PFSK-1 (cell line): ENCODE data around the gene COL13A1.

Experiments
- FOXP2 ChIP-seq: optimal IDR thresholded peaks from 2 replicates; pipeline ENCODE3; 2011; ENCODE audit warnings: borderline replicate concordance, control low read depth, inconsistent platforms; ENCODE audit not compliant: insufficient read depth; ENCODE audit errors: extremely low read length, extremely low read depth
- POLR2AphosphoS5 ChIP-seq: IDR thresholded peaks from 2 replicates; pipeline ENCODE4 v1.6.1; 2012; ENCODE audit warnings: low read depth, mild to moderate bottlenecking, control low read depth, low read length, moderate library complexity
- SIN3A ChIP-seq: IDR thresholded peaks from 2 replicates; pipeline ENCODE4 v1.6.1; 2012; ENCODE audit warnings: mild to moderate bottlenecking, low read length, moderate library complexity, borderline replicate concordance; ENCODE audit not compliant: insufficient read depth
- TAF1 ChIP-seq: IDR thresholded peaks from 2 replicates; pipeline ENCODE4 v1.6.1; 2012; ENCODE audit warnings: low read length, control low read depth, borderline replicate concordance; ENCODE audit not compliant: insufficient read depth
- TF ChIP-seq, protein P1 (sequence below), 2 experiments: IDR thresholded peaks; 2 replicates each; pipeline versions ENCODE4 v1.6.1 to v1.8.0; 2011 to 2012; ENCODE audit warnings: low read depth in 2 of 2, low read length in 2 of 2, control low read depth in 1 of 2, inconsistent platforms in 1 of 2, mild to moderate bottlenecking in 1 of 2, moderate library complexity in 1 of 2; ENCODE audit not compliant: insufficient read depth in 1 of 2

The COL13A1 gene

GRCh38 chr10:69913606-69914382, 112.1 kb downstream of the COL13A1 start:
- no peak for TF ChIP-seq SIN3A
- TF ChIP-seq FOXP2, result no peak
- TF ChIP-seq, protein P1, sequence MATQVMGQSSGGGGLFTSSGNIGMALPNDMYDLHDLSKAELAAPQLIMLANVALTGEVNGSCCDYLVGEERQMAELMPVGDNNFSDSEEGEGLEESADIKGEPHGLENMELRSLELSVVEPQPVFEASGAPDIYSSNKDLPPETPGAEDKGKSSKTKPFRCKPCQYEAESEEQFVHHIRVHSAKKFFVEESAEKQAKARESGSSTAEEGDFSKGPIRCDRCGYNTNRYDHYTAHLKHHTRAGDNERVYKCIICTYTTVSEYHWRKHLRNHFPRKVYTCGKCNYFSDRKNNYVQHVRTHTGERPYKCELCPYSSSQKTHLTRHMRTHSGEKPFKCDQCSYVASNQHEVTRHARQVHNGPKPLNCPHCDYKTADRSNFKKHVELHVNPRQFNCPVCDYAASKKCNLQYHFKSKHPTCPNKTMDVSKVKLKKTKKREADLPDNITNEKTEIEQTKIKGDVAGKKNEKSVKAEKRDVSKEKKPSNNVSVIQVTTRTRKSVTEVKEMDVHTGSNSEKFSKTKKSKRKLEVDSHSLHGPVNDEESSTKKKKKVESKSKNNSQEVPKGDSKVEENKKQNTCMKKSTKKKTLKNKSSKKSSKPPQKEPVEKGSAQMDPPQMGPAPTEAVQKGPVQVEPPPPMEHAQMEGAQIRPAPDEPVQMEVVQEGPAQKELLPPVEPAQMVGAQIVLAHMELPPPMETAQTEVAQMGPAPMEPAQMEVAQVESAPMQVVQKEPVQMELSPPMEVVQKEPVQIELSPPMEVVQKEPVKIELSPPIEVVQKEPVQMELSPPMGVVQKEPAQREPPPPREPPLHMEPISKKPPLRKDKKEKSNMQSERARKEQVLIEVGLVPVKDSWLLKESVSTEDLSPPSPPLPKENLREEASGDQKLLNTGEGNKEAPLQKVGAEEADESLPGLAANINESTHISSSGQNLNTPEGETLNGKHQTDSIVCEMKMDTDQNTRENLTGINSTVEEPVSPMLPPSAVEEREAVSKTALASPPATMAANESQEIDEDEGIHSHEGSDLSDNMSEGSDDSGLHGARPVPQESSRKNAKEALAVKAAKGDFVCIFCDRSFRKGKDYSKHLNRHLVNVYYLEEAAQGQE (IDR thresholded peaks at IDR 0.05; ENCODE audit: insufficient read depth in 1 of 2, low read depth in 2 of 2, low read length in 2 of 2), result no peak
- no peak for TF ChIP-seq POLR2AphosphoS5
- TF ChIP-seq TAF1, result no peak

- TF ChIP-seq SIN3A (no peak), POLR2AphosphoS5 (no peak), FOXP2 (no peak), TAF1 (no peak)
- TF ChIP-seq, protein P1 (IDR thresholded peaks at IDR 0.05; ENCODE audit: insufficient read depth in 1 of 2, low read depth in 2 of 2, low read length in 2 of 2), result no peak
Measured at GRCh38 chr10:69914398-69915214, 112.9 kb downstream of the COL13A1 start.

- TF ChIP-seq POLR2AphosphoS5 (no peak), TAF1 (no peak), FOXP2 (no peak), SIN3A (no peak)
Measured at GRCh38 chr10:69915215-69915560, 113.5 kb downstream of the COL13A1 start.

- TF ChIP-seq FOXP2 (no peak), SIN3A (no peak), POLR2AphosphoS5 (no peak), TAF1 (no peak)
- TF ChIP-seq, protein P1 (IDR thresholded peaks at IDR 0.05; ENCODE audit: insufficient read depth in 1 of 2, low read depth in 2 of 2, low read length in 2 of 2), result no peak
Measured at GRCh38 chr10:69916118-69916517, 114.4 kb downstream of the COL13A1 start.

- TF ChIP-seq, protein P1 (IDR thresholded peaks at IDR 0.05; ENCODE audit: insufficient read depth in 1 of 2, low read depth in 2 of 2, low read length in 2 of 2), result no peak
- no peak for TF ChIP-seq SIN3A
- no peak for TF ChIP-seq POLR2AphosphoS5
- no peak for TF ChIP-seq FOXP2
Measured at GRCh38 chr10:69918036-69918435, 116.3 kb downstream of the COL13A1 start.
